WTC11 (cell line): ENCODE data around the gene TPR.

Experiments
- CTCF ChIP-seq: fragments of 200-600 bp; IDR thresholded peaks from 2 replicates; pipeline ENCODE4 v1.8.0; 2022; ENCODE audit warnings: antibody characterized with exemption
- E2F5 ChIP-seq: sonication (generic); formaldehyde crosslinking; IDR thresholded peaks from 2 replicates; pipeline ENCODE4 v1.8.1; 2022; ENCODE audit warnings: mild to moderate bottlenecking, moderate library complexity, missing genetic modification reagents
- ETV6 ChIP-seq: sonication (generic); formaldehyde crosslinking; IDR thresholded peaks from 2 replicates; pipeline ENCODE4 v1.8.1; 2022; ENCODE audit warnings: mild to moderate bottlenecking, missing genetic modification reagents
- FOXJ3 ChIP-seq: sonication (generic); formaldehyde crosslinking; IDR thresholded peaks from 2 replicates; pipeline ENCODE4 v1.9.0; 2021; ENCODE audit warnings: missing genetic modification reagents, mild to moderate bottlenecking, borderline replicate concordance
- FOXK1 ChIP-seq: sonication (generic); formaldehyde crosslinking; IDR thresholded peaks from 2 replicates; pipeline ENCODE4 v1.8.0; 2022; ENCODE audit warnings: mild to moderate bottlenecking, moderate library complexity, missing genetic modification reagents
- GRHL2 ChIP-seq: fragments of 250-450 bp; sonication (Bioruptor Pico); IDR thresholded peaks from 2 replicates; pipeline ENCODE4 v1.8.0; 2022; ENCODE audit warnings: mild to moderate bottlenecking, moderate library complexity; ENCODE audit not compliant: insufficient replicate concordance, severe bottlenecking
- JUN ChIP-seq: sonication (generic); formaldehyde crosslinking; IDR thresholded peaks from 2 replicates; pipeline ENCODE4 v1.8.0; 2023; ENCODE audit warnings: mild to moderate bottlenecking, missing genetic modification reagents
- MAX ChIP-seq: sonication (generic); formaldehyde crosslinking; IDR thresholded peaks from 2 replicates; pipeline ENCODE4 v1.8.0; 2022; ENCODE audit warnings: mild to moderate bottlenecking, missing genetic modification reagents
- NR3C1 ChIP-seq: sonication (generic); formaldehyde crosslinking; conservative IDR thresholded peaks from 2 replicates; pipeline ENCODE4 v1.8.1; 2023; ENCODE audit warnings: low read depth, mild to moderate bottlenecking, missing genetic modification reagents
- TCF7 ChIP-seq: sonication (generic); formaldehyde crosslinking; IDR thresholded peaks from 2 replicates; pipeline ENCODE4 v1.8.0; 2022; ENCODE audit warnings: mild to moderate bottlenecking, low read depth, missing genetic modification reagents, moderate library complexity

GRCh38 chr1:186291271-186291670, 83.8 kb downstream of the TPR start:
- TF ChIP-seq CTCF (no peak), MAX (CRISPR knock-in tag) (no peak), GRHL2 (no peak), NR3C1 (CRISPR knock-in tag) (no peak), FOXJ3 (CRISPR knock-in tag) (no peak), E2F5 (CRISPR knock-in tag) (no peak), TCF7 (CRISPR knock-in tag) (no peak), JUN (CRISPR knock-in tag) (no peak), FOXK1 (CRISPR knock-in tag) (no peak), ETV6 (no peak)
